ENCODE data around the gene CXCR5. TPM values are rescaled to one million over a fixed set of nuclear protein-coding genes. Genes with fewer than 3 reads are reported as not detected.

Gene CXCR5
- total and polyA plus RNA-seq, 10 of the 15 experiments (the other 5 are each of a cell fraction or from before 2014, with no cell fraction given) = 0.03 to 0.63 (median 0.25) TPM

GRCh38 chr11:118938491-118939403 is 55.1 kb downstream of the CXCR5 start:
- H3K4me3 ChIP-seq = no peak overlapping the region
- no peak for FAIRE-seq
- H3K4me1 ChIP-seq (ENCODE audit: control insufficient read depth, insufficient read depth, low read length) = peaks cover 14% of the 10 kb centered on the region
- H3K9ac ChIP-seq (ENCODE audit: control insufficient read depth, insufficient read depth, low read length) = no peak overlapping the region
- no peaks in the 10 kb centered on the region for H3K79me2 ChIP-seq (ENCODE audit: control insufficient read depth, insufficient read depth, low read length)
- no peaks in the 10 kb centered on the region for H3K9me3 ChIP-seq (replicated peaks; ENCODE audit: control insufficient read depth, insufficient read depth, low read length)
- CTCF ChIA-PET = interaction anchor here (1.4 to 2.7 kb wide), 3 partner anchors 8 to 249 kb away, joined by 4 to 18 read pairs (median 5); no protein-coding TSS in a partner anchor
- no peaks in the 10 kb centered on the region for H4K20me1 ChIP-seq (ENCODE audit: control insufficient read depth, insufficient read depth)
- H3K36me3 ChIP-seq (ENCODE audit: control insufficient read depth in 2 of 2, insufficient read depth in 2 of 2, low read length in 1 of 2) = no peaks in the 10 kb centered on the region
- RAD21 ChIA-PET (ENCODE audit: unreplicated experiment) = no interaction called here
- POLR2A ChIA-PET = interaction anchor here (0.6 to 0.7 kb wide), 2 partner anchors 59 to 103 kb away, joined by 3 read pairs; no protein-coding TSS in a partner anchor
- WGBS (ENCODE audit: insufficient coverage, insufficient replicate concordance, low lambda C conversion rate, missing lambda C conversion rate) = 36% methylated on average over 11 of the region's 11 CpGs
- H3K4me2 ChIP-seq (ENCODE audit: control insufficient read depth, insufficient read depth) = no peak overlapping the region
- SMC1A ChIA-PET (ENCODE audit: uncharacterized antibody, unreplicated experiment) = no interaction called here
- in situ Hi-C loops (cut with MboI) = no loop called here
- intact Hi-C loops (cut with micrococcal nuclease; ENCODE audit: unreplicated experiment) = no loop called here
- no peaks in the 10 kb centered on the region for H3K27me3 ChIP-seq (replicated peaks in 1 of 2; ENCODE audit: control insufficient read depth in 2 of 2, insufficient read depth in 2 of 2, low read length in 1 of 2)
- H3K27ac ChIP-seq (ENCODE audit: control insufficient read depth, insufficient read depth) = no peak overlapping the region
- no peak for ATAC-seq
- no TSS peak for BruUV-seq (replicated peaks)
- DNase-seq (ENCODE audit: low read depth, low spot score) = no peak
- H2AFZ ChIP-seq (ENCODE audit: control insufficient read depth, low read depth, low read length) = no peak overlapping the region
- 0 out of 4 replicates have a peak, but pooled peaks of 1 of the 2 experiments have one; percentile 11 for TF ChIP-seq BHLHE40 (IDR thresholded peaks at IDR 0.05; ENCODE audit: borderline replicate concordance in 1 of 2, low read depth in 2 of 2, low read length in 1 of 2)
- TF ChIP-seq IKZF2 (IDR thresholded peaks at IDR 0.05) = peak; percentile 16 to 30; a peak in 2 of 4 replicates
- TF ChIP-seq EED (IDR thresholded peaks at IDR 0.05; ENCODE audit: low read depth) = no peak
- TF ChIP-seq IKZF1 (conservative IDR thresholded peaks at IDR 0.05) = peak; percentile 57
- TF ChIP-seq RUNX3 (IDR thresholded peaks at IDR 0.05; ENCODE audit: low read length) = peak; percentile 59; the same call in 1 of the 2 replicates
